HG03439 (cell line): ENCODE data around the gene SLC23A1.
"Not testable (repeated sequence)": the region's sequence is repeated elsewhere in the genome, so short reads cannot be mapped to it uniquely, and the experiment has no call there.

ENCODE experiments used
- ATAC-seq: cut with Tn5 transposase; IDR thresholded peaks from one replicate; pipeline ENCODE4 v1.9.1; 2021; ENCODE audit warnings: mild to moderate bottlenecking, moderate library complexity; ENCODE audit not compliant: unreplicated experiment

Gene SLC23A1

DNA sequence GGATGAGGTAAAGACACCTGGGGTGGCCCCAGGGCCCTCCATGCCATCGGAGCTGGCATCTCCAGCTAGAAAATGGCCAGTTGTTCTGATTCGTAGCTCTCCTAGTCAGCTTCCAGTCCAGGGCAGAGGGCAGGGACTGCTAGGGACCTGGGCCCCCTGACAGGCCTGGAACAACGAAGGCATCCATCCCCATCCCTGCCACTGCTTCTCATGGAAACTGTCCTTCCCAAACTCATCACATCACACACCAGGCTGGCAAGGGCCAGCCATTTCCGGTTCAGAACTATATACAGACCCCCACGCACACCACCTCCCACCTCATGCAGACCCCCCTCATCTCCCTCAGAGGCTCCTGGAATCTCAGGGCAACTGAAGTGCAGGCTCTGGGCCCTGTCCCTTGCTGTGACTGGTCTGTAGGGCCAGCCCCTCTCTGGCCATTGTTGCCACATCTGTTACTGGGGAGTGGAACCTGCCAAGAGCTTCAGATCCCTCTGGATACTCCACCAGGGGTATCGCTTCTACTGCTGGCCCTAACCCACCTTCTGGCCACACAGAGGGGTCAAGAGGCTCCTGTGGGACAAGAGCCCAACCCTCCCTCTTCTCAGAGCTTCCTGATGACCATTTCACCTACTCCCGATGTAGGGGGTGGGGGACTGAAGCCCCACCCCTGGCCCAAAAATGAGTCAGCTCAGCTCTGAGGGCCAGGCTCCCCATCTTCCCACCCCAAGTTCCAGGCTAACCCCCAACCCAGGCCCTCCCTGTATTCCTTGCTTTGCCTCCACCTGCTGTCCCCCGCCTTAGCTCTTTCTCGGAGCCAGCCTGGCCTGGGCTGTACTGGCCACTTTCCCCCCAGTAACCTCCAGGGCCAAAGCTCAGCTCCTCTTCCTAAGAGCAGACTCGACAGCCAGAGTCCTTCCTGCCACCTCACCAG lies 7.8 kb upstream of the SLC23A1 start:
- ATAC-seq = no peak

DNA sequence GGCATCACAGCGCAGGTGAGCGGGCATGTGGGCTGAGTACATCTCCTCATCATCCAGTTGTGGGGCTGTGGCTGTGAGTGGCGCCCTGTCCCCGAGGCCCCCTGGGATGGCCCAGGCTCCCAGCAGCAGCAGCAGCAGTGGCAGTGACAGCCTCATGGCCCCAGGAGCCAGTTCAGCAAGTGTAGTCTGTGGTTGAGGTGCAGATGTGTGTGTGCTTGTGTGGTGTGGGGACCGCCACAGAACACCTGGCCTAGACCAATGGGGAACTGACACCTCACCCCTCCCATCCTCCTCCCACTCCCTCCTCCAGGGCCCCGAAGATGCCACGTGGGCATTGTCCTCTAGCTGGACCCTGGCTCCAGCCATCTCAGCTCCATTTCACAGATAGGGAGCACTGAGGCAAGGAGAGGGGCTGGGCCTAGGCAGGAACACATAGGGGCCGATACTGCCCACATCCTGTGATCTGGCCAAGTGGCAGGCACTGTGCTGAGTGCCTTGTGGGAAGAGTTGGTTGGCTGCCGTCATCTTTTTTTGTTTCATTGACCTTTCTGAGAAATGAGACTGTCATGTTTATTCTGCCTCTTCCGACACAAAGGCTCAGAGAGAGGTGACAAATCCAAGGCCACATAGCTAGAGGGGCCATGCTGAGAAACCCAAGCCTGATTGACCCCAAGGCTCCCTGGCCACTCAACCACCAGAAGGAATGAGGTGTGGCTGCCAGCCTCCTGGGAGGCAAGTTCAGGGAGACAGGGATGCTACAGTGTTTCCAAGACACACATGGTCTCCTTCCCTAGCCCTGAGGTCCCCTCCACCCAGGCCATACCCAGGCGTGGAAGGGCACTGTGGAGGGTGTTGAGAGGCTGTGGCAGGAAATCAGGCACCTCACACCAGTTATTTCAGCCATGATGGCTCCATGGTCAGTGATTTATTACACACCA lies 6.9 kb upstream of the SLC23A1 start, which contains the start of gene MZB1:
Gene MZB1 (minus strand): TSS at position 213 of the 938 bp plus-strand sequence. CDS start 57 bp downstream, at position 156.
- ATAC-seq = peak; percentile 37

DNA sequence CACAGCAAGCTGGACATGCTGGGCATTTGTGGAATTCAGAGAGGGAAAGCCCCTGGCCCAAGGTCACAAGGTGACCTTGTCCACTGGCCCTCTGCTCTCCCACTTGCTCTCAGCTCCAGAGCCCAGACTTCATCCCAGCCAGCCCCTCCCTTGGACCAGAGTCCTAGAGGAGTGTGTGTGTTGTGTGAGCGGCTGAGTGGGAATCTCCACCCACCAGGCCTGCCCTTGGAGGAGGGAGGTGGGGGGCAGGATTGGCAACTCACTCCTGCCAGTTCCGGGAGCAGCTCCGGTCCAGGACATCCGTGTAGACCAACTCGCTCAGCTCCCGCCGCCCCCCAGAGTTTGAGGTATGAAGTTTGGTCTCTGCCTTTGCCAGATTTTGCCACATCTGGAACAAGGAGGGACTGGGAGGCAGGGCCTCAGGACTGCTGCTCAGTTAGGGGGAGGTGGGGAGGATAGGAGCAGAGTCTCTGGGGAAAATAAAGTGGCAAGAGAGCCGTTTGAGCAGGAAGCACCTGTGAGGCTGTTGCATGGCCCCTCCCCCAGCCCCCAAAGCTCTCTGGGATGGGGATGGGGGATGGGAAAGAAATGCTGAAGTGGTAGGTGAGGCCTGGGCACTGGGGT lies 5.2 kb upstream of the SLC23A1 start:
- no peak for ATAC-seq

DNA sequence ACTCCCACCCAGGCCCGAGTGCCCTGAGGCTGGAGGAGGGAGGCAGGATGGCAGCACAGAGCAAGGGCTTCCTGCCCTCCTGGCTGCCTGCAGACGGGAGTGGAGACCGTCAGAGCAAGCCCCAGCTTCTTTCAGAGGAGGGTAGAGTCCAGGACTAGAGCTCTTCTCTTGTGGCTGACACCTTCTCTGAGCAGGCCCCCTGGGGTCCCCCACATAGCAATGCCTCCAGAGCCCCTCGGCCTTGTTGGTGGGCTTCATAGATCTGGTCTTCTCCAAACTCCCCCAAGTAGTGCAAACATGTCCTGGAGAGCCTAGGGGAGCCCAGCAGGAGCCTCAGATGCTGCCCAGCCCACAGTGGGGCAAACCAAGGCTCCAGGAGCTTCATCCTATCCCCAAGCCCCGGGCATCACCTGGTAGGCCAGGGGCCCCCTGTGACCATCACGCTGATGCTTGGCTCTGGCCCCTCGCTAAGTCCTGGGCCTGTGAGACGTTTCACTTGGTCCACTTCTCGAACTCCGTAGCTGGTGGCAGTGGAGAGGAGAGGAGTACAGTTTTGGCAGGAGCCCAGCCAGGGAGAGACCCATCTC lies 4.6 kb upstream of the SLC23A1 start:
- ATAC-seq = no peak

DNA sequence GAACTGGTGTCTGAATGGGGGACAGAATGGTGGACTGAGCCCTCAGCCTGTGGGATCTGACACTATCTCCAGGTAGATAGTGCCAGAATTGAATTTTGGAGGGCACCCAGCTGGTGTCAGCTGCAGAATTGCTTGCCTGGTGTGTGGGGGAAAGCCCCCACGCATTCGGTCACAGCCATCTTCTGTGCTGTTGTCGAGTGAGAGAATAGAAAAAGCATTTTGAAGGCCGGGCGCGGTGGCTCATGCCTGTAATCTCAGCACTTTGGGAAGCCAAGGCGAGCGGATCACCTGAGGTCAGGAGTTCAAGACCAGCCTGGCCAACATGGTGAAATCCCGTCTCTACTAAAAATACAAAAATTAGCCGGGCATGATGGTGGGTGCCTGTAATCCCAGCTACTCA lies 3.9 kb upstream of the SLC23A1 start:
- ATAC-seq = not testable (repeated sequence)

DNA sequence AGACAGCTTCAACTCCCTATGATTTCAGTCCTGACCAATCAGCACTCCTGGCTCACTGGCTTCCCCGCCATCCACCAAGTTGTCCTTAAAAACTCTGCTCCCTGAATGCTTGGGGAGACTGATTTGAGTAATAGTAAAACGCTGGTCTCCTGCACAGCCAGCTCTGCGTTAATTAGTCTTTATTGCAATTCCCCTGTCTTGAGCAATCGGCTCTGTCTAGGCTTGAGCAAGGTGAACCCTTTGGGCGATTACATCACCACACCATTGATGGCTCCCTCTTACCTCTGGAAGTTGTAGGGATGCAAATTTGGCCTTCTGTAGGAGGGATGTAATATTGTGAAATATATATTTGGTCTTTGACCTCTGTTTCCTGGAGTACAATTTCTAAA lies 2.9 kb upstream of the SLC23A1 start:
- ATAC-seq = no peak

DNA sequence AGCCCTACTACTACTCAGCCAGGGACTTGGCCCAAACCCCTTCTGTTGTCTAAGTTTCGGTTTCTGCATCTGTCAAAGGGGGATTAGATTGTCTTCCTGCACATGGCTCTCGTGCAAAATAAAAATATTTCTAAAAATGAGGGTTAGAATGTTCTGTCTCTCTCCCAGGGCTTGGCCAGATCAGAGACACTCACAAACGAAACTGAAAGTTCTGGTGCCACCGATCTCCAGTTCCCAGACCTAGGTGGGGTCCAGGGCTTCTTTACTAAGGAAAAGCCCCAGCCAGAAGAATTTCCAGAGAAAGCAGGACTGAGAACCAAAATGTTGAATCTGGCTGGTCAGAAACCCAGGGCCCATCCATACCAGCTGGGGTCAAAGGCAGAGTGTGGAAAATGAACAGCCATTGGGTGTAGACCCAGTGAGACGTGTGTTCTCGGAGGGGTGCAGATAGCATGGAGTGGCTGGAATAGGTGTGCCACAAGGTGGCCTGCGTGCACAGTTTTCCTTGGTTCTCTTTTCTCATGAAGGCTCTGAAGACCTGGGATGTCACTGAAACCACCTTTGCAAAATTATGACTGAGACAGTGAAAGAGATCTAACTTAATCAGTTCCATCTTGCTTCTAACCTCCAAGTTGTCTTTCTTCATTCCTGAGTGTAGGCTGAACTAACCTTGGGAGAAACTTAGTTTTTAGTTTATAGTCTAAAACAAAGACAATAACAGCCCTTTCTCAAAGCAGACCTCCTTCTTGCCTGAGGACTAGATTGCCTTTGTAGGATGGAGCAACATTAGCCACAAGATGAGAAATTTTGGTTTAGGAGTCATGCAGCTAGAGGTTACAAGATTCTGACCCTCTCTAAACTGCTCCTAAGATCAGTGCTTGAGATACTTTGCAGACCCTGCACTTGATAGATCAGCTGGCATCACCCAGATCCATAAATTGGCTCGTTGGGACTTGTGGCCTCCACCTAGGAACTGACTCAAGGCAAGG lies 2.3 kb upstream of the SLC23A1 start:
- ATAC-seq = no peak

DNA sequence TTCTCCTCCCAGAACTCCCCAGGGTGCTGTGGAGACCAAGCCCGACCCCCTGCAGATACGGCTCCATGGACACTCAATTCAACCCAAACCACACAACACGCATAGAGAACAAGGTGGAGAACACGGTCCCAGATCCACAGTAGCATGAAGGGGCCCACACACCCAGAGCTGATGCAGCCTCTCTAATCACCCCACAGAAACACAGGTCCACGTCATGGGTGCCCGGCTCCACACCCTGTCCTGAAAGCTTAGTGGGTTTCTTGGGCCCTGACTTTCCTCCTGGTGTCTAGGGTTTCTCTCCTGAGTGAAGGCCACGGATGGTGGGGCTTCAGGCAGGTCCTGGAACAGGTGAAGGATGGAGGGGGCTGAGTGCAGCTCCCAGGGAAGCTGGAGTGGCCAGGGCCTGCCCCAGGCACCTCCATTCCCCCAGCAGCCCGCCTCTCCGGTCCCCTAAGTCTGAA lies 1.5 kb upstream of the SLC23A1 start:
- no peak for ATAC-seq

DNA sequence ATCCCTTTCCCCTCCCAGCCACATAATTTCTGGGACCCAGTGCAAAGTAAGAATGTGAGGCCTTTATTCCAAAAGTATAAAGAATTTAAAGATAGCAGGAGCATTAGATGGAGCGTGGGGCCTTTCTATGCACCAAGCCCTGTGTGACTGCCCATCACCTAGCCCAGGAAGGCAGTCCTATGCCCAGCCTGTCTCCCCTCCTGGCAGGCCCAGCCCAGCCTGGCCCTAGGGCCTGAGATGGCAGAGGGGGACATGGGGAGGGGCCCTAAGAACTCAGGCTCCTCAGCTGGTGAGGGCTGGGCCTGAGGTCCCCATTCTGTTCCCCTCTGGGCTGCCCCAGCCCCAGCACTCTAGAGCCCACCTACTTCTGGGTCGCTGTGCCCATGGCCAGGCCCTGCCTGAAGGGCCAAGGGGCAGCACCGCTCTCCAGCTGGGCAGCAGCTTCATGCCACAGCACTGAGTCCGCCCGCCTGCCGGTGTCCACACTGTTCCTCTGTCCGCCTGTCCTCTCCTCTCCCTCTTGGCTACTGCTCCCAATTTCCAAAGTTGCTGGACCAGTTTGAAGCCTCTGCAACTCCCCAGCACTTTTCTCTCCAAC lies 995 bp upstream of the SLC23A1 start:
- no peak for ATAC-seq

DNA sequence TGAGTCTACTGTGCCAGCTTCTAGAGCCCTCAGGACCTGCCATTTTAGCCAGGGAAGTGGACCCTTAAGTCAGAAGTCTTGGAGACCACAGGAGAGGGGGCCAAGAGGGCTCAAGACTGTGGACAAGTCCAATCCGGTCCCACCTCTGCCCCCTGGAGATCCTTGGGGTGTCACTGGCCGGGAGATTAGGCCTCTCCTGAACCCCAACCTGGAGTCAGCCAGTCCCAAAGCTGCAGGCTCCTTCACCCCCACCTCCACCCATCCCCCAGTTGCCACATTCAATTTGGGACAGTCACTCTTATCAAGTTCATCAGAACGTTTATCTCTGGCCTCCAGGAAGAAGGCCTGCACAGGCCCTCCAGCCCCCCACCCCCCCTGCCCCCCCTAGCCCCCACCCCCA lies 290 bp downstream of the SLC23A1 start:
- no peak for ATAC-seq

DNA sequence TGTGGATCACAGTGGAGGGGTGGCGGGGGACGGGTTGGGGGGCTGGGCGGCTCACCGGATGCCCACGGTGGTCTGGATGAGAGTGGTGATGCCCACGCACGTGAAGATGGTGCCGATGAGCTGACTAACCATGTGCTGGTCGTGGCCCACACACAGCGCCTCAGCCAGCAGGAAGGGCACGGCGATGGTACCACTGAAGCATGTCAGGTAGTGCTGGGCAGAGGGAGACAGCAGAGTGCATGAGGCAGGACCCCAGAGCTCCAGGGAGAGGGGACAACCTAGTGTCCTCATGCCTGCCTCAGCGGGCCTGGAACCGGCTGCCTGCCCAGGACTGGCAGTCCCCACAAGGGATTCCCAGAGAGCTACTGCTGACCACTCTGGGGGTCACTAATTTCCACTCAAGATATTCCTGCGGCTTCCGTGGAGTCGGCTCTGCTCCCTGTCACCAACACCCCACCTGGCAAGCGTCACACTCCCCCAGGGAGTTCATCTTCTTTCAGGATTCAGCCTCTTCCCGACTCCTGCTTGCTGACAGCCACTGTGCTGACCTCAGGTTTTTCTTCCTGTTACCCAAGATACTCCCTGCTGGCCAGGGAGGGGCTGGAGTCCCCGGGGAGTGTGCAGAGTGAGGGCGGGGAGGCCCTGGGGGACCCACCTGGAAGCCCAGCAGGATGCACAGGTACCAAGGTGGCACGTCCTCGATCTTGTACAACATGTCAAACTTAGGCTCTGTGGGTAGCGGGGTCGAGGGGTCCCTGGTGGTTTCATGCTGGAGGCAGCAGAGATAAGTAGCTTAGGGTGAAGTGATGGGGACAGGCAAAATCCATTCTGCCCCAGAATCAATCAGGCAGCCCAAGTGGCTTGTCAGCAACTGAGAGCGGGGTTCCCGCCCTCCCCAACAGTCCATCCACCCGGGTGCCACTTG lies 998 bp downstream of the SLC23A1 start:
- ATAC-seq = no peak

DNA sequence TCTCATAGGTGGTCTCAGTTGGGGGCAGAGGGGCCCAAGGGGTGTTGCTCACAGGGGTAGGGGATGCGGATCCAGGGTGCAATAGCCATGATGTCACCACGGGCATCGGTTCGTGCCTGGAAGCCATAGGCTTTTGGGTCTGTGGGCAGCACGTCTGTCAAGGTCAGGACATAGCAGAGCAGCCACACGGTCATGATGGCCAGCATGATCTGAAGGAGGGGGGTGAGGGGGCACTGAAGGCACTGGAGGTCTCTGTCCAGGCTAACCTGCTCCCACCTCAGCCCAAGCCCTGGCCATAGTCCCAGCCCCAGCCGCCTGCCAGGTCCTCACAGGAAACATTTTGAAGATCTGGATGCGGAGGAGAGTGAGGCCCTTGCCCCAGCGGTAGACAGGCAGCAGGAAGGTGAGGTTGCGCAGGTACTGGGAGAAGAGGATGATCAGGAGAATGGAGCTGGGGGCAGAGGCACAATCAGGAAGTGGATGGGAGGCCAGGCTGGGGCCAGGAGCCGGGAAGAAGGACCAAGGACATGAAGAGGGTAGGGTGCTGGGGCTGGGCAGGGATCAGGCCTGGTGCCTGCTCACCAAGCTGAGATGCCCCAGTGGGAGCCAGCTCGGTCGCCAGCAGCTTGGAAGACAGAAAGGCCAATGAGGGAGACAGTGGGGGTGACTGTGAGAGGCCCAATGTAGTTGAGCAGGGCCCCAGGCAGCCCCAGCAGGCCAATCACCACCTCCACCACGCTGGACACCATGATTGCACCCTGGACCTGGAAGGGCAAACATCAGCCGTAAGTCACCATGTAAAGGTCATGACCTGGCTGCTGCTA lies 3.3 kb downstream of the SLC23A1 start:
- no peak for ATAC-seq

DNA sequence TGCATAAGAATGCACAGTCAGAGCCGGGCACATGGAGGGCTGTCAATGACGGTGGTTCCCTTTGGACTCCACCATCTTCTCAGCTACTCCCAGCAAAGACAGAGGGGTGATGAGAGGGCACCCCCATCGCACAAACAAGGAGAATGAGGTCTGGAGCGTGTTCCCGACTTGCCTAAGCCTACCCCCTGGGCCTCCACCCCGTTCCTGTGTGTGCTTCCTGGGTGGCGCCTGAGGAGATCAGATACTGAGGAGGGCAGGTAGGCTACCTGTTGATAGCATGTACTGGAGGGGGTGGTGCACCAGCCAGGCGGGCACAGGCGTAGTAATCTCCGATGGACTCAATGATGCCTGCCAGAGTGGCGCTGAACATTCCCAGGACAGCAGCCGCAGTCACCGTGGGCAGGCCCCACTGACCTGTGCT lies 4.1 kb downstream of the SLC23A1 start:
- ATAC-seq = no peak

DNA sequence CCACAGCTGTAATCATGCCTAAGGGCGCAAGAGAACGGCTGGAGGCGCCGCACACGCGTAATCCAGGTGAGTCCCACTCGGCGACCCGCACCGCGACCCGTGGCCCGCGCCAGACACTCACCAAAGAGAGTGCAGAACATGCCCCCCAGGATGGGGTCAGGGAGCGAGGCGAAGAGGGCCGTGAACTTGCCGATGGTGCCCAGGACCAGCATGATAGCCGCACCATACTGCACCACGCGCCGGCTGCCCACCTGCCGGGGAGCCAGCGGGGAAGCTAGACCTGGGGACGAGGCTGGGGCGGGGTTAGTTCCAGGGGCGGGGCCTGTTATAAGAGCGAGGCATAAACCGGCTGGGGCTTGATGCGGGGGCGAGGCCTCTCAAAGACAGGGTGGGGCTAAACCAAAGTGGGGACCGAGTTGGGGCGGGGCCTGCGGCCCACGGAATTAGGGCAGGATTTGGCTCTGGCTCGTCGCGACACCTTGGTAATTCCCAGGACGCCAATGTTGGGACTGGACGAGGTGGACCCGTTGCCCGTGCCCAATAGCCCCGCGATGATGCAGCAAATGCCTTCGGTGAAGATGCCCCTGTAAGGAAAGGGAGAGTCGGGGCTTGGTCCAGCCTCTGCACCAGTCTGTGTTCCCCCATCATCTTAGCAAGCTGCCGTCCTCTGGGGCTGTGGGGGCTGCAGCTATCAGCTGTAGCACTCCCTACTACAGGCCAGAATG lies 4.8 kb downstream of the SLC23A1 start:
- ATAC-seq = no peak

DNA sequence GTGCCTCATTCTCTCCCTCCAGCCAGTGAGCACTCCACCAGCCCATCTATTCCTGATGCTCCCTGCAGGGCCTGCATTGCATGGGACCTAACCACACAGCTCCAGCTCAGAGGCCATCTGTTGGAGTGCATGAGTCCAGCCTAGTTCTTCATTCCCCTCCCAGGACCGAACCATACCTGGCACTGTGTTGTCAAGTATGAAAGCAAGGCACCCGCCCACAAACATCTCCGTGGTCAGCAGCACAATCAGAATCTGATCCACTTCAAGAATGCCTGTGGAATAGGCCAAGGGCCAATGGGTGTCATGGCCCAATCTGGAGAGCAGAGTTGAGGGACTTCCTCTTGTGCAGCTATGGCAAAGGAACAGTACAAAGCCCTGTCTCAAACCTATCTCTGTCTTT lies 5.9 kb downstream of the SLC23A1 start:
- ATAC-seq = no peak

DNA sequence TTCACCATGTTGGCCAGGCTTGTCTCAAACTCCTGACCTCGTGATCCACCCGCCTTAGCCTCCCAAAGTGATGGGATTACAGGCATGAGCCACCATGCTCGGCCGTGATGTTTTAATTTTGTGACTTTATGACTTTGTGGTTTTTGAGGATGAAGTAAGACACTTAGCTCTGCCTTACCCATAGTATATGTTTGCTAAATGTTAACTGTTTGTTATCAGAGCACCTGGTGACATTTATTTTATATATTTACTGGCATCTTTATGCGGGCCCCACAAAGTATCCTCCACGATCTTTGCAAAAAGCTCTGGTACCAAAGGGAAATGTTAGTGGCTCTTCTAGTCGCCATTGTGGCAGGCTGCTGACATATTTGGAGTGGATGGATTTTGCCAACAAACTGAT lies 6.7 kb downstream of the SLC23A1 start:
- no peak for ATAC-seq
